ENCODE data around the gene PADI2.

The PADI2 gene

DNA sequence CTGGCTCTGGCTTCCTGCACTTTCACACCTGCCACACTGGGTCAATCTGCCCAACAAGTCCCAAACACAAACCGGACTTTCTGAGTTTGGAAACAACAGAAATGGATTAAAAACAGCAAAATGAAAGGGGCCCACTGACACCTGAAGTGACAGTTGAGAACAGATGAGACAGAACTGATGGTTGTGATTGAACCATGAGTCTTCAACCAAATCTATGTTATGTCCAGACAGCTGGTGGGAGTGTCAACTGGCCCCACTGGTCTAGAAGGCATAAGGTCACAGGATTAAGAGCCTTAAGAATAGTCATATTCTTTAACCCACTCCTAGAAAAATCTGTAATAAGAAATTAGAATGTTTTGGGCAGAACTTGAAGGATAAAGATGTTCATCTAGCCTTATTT, 94.5 kb downstream of the PADI2 start:
- no peaks in the 10 kb centered on the region for H3K9me3 Mint-ChIP-seq
- H3K36me3 Mint-ChIP-seq (ENCODE audit: low read depth): peaks cover 72% of the 10 kb centered on the region
- no peaks in the 10 kb centered on the region for H3K4me1 Mint-ChIP-seq (ENCODE audit: low read depth)
- no peak overlapping the region for H3K4me3 Mint-ChIP-seq
- no peak overlapping the region for H3K27ac Mint-ChIP-seq
- H3K27me3 Mint-ChIP-seq: no peaks in the 10 kb centered on the region

DNA sequence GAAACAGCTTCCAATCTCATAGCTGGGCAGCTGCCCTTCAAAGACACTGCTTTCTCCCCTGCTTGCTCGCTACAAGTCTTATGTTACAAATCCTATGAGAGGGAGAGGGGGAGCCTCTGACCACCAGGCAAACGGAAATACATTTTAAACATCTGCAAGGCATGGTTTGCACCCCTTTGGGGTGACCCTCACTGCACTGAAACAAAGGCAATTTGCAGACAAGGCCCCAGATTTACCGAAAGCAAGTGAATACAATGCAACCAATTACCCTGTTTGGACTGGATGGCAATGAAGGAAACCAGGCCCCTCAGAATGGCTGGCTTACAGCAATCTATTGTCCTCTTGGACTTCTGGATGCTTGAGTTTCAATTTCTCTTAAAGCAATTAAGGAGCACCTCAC, 95.7 kb downstream of the PADI2 start:
- Mint-ChIP-seq H3K27ac (no peak overlapping the region), H3K4me3 (no peak overlapping the region), H3K9me3 (no peaks in the 10 kb centered on the region), H3K4me1 (ENCODE audit: low read depth) (peaks cover 9% of the 10 kb centered on the region), H3K27me3 (no peaks in the 10 kb centered on the region), H3K36me3 (ENCODE audit: low read depth) (peaks cover 74% of the 10 kb centered on the region)

DNA sequence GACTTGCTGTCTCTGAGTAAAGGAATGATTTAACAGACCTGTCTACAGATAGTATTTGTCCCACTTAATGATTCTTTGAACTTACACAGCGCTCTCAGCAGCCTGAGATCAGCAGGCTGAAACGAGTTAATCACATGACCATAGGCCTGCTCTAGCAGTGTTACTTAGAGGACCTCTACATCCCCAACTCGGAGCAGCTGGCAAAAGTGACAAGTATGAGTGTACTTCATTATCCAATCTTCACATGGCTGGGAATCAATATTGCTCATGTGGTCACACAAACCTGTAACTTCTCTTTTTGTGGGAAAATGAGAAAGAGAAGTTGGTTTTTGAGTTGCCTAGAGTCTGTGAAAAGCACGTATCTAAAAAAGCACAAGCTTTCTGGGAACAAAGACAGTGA, 96.1 kb downstream of the PADI2 start:
- Mint-ChIP-seq H3K4me1 (ENCODE audit: low read depth) (peaks cover 9% of the 10 kb centered on the region), H3K9me3 (no peaks in the 10 kb centered on the region), H3K4me3 (no peak overlapping the region), H3K27me3 (no peaks in the 10 kb centered on the region), H3K27ac (no peak overlapping the region), H3K36me3 (ENCODE audit: low read depth) (peaks cover 74% of the 10 kb centered on the region)

DNA sequence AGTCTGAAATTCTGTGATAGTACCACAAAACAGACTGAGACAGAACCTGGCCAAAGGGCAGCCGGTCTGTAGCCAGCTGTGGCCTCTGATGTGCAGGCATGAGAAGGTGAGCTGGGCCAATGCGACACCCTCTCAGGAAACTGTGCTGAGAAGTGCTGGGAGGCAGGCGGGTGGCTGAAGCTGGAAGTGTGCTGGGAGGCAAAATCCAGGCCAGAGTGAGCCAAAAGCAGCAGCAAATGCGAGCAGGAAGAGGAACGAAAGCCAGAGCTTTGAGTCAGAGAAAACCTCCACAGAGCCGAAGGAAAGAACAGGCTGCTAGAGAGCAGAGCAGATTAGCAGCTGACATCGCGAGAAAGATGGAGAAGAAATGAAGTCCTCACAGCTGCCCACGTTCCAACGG, 97.4 kb downstream of the PADI2 start:
- no peaks in the 10 kb centered on the region for H3K27me3 Mint-ChIP-seq
- no peaks in the 10 kb centered on the region for H3K9me3 Mint-ChIP-seq
- no peak overlapping the region for H3K4me3 Mint-ChIP-seq
- H3K36me3 Mint-ChIP-seq (ENCODE audit: low read depth): peaks cover 64% of the 10 kb centered on the region
- H3K4me1 Mint-ChIP-seq (ENCODE audit: low read depth): peaks cover 9% of the 10 kb centered on the region
- H3K27ac Mint-ChIP-seq: no peak overlapping the region

DNA sequence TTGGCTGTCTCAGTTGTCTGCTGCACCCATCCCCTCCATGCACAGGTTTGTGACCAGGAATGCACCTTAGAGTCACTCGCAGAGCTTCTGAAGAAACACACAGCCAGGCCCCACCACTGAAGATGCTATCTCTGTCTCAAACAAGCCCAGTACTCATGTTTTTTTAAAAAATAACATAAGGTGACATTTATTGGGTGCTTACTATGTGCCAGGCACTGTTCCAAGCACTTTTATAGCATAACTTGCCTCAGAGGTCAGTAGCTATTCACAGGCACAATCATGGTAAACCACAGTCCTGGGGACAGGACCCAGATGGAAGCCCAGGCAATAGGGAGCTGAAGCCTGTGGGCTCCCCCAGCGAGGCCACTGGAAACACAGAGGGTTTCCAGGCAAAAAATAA, 98.7 kb downstream of the PADI2 start:
- H3K27ac Mint-ChIP-seq: no peak overlapping the region
- H3K4me3 Mint-ChIP-seq: no peak overlapping the region
- H3K27me3 Mint-ChIP-seq: no peaks in the 10 kb centered on the region
- peaks cover 9% of the 10 kb centered on the region for H3K4me1 Mint-ChIP-seq (ENCODE audit: low read depth)
- H3K36me3 Mint-ChIP-seq (ENCODE audit: low read depth): peaks cover 63% of the 10 kb centered on the region
- H3K9me3 Mint-ChIP-seq: no peaks in the 10 kb centered on the region

DNA sequence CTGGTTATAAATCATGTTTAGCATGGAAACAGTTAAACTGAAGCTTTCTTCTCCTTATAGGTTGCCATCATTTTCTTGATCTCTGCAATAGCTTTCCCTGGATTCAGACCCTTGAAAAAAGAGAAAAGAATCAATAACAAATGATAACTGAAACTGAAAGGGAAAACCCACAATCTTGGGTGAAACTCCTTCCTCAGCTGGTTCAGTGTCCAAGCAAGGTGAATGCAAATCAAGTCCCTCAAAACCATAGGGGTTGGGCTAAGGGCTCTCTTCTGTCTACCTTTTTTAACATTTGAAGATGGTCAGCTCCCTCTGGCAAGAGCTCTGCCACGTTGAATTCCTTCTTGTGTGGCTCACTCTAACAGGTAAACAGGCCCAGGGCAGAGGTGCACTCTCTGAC, 100.4 kb downstream of the PADI2 start:
- peak overlapping the region; percentile 61 for H3K27ac Mint-ChIP-seq
- no peaks in the 10 kb centered on the region for H3K9me3 Mint-ChIP-seq
- H3K4me1 Mint-ChIP-seq (ENCODE audit: low read depth): peaks cover 9% of the 10 kb centered on the region
- H3K4me3 Mint-ChIP-seq: no peak overlapping the region
- H3K27me3 Mint-ChIP-seq: no peaks in the 10 kb centered on the region
- peaks cover 52% of the 10 kb centered on the region for H3K36me3 Mint-ChIP-seq (ENCODE audit: low read depth)

DNA sequence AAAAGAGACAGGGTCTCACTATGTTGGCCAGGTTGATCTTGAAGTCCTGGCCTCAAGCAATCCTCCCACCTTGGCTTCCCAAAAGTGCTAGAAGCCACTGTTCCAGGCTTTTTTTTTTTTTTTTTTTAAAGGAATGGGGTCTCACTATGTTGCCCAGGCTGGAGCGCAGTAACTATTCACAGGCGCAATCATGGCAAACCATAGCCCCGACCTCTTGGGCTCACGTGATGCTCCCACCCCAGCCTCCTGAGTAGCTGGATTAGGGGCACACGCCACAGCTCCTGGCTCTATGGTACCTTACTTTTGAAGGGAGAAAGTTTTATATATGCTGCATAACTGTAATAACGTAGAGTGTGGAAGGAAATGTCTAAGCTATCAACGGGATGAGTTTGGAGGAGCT, 101.8 kb downstream of the PADI2 start:
- H3K36me3 Mint-ChIP-seq (ENCODE audit: low read depth): peaks cover 38% of the 10 kb centered on the region
- no peak overlapping the region for H3K4me3 Mint-ChIP-seq
- no peaks in the 10 kb centered on the region for H3K27me3 Mint-ChIP-seq
- H3K4me1 Mint-ChIP-seq (ENCODE audit: low read depth): peaks cover 9% of the 10 kb centered on the region
- no peaks in the 10 kb centered on the region for H3K9me3 Mint-ChIP-seq
- no peak overlapping the region for H3K27ac Mint-ChIP-seq
